Neutrophil (primary cell): ENCODE data around the gene CCDC32.
A peak's percentile ranks its signal among the peaks of the same experiment; 100 is the strongest.

Experiments
- H3K27ac ChIP-seq: fragments of 200-600 bp; sonication (generic); 2 replicates; pipeline ENCODE4 v1.5.1; 2016; ENCODE audit warnings: mild to moderate bottlenecking, moderate library complexity
- H3K27me3 ChIP-seq: fragments of 200-600 bp; sonication (generic); 2 replicates; pipeline ENCODE4 v1.6.0; 2016; ENCODE audit warnings: mild to moderate bottlenecking
- H3K36me3 ChIP-seq: fragments of 200-600 bp; sonication (generic); 2 replicates; pipeline ENCODE4 v1.5.1; 2017
- H3K4me1 ChIP-seq, 2 experiments: fragments of 200-600 bp in 1 of 2; sonication (generic) in 1 of 2; 1 replicate in 1 of 2; 2 replicates in 1 of 2; pipeline versions ENCODE4 v1.5.1 to v1.6.1; 2013 to 2016; ENCODE audit warnings: low read depth in 1 of 2, low read length in 1 of 2, mild to moderate bottlenecking in 1 of 2, moderate library complexity in 1 of 2; ENCODE audit not compliant: control insufficient read depth in 1 of 2, insufficient read depth in 1 of 2
- H3K4me3 ChIP-seq, 2 experiments: fragments of 200-600 bp in 1 of 2; sonication (generic) in 1 of 2; 1 replicate in 1 of 2; 2 replicates in 1 of 2; pipeline ENCODE4 v1.5.1; 2013 to 2016; ENCODE audit warnings: low read depth in 1 of 2, low read length in 1 of 2, mild to moderate bottlenecking in 1 of 2, moderate library complexity in 1 of 2
- H3K9me3 ChIP-seq: fragments of 200-600 bp; sonication (generic); 2 replicates; pipeline ENCODE4 v1.5.1; 2016
- CTCF ChIP-seq: fragments of 200-600 bp; sonication (generic); IDR thresholded peaks from 2 replicates; pipeline ENCODE4 v1.5.1; 2016; ENCODE audit warnings: antibody characterized with exemption

CCDC32 gene

GRCh38 chr15:40508216-40508615 lies 56.6 kb downstream of the CCDC32 start:
- no peaks in the 10 kb centered on the region for H3K36me3 ChIP-seq
- TF ChIP-seq CTCF, result no peak
- H3K4me1 ChIP-seq, result peaks cover 15 to 21% of the 10 kb centered on the region in 2 experiments

GRCh38 chr15:40506964-40507571 lies 57.8 kb downstream of the CCDC32 start:
- peak overlapping the region in 1 of 2 experiments; percentile 28 for H3K4me3 ChIP-seq
- H3K27me3 ChIP-seq, result peaks cover 97% of the 10 kb centered on the region

More at GRCh38 chr15:40508216-40508615, 56.6 kb downstream of the CCDC32 start:
- Histone ChIP-seq H3K27ac (no peak overlapping the region), H3K4me3 (no peak overlapping the region), H3K27me3 (peaks cover 98% of the 10 kb centered on the region), H3K9me3 (no peaks in the 10 kb centered on the region)

More at GRCh38 chr15:40506964-40507571, 57.8 kb downstream of the CCDC32 start:
- no peak for TF ChIP-seq CTCF
- Histone ChIP-seq H3K9me3 (no peaks in the 10 kb centered on the region), H3K4me1 (peaks cover 14 to 21% of the 10 kb centered on the region in 2 experiments), H3K27ac (no peak overlapping the region), H3K36me3 (no peaks in the 10 kb centered on the region)
